Hypothalamus (tissue), 51 donors: ENCODE data around the gene SLC35A4.
"Not testable (repeated sequence)": the region's sequence is repeated elsewhere in the genome, so short reads cannot be mapped to it uniquely, and the experiment has no call there.

Experiments
- DNase-seq, 51 donors: peaks; one replicate each; lab custom pipeline; 2025; lab: John Stamatoyannopoulos, UW

The SLC35A4 gene

DNA sequence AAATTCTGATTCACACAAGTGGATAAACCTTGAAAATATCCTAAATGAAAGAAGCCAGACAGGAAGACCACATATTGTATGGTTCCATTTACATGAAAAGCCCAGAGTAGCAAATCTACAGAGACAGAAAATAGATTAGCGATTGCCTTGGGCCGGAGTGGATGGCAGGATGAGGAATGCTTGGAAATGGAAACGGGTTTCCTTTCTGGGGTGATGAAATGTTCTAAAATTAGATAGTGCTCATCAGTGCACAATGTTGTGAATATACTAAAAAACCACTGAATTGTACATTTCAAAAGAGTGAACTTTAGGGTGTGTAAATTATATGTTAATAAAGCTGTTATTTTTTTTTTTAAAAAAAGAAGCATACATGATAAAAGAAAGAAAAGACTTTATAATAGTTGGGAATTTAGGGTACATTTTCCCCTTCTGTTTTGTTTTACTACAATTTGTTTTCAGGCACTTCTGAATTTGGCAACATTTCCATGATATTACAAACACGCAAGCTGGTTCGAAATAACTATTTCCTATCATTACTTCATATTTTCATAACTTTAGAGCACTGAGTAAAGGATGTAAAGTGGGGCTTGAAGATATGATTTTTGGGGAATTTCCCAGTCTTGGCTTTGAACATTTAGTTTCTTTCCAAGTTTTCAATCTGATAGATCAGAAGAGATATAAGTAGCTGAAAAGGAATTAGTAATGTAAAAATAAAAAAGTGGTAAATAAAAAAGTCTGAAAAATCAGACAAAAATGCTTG is 23.9 kb downstream of the SLC35A4 start:
- DNase-seq, result no peak

DNA sequence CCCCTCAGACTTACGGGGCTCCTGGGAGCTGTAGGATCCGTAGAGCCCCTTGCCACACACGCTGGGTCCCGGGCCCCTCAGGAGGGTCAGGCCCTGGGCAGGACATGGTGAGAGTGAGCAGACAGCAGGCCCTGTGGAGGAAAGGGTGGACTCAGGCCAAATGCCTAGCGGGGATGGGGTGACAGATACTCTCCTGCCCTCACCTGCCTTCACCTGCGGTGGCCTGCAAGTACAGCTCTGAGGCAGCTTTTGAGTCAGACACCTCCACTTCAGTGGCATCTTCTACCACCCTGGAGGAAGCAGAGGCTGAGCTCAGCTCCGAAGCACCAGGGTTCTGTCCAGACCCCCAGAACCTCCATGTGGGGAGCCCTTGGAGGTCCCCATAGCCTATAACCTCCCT is 26.2 kb downstream of the SLC35A4 start:
- DNase-seq, result no peak

DNA sequence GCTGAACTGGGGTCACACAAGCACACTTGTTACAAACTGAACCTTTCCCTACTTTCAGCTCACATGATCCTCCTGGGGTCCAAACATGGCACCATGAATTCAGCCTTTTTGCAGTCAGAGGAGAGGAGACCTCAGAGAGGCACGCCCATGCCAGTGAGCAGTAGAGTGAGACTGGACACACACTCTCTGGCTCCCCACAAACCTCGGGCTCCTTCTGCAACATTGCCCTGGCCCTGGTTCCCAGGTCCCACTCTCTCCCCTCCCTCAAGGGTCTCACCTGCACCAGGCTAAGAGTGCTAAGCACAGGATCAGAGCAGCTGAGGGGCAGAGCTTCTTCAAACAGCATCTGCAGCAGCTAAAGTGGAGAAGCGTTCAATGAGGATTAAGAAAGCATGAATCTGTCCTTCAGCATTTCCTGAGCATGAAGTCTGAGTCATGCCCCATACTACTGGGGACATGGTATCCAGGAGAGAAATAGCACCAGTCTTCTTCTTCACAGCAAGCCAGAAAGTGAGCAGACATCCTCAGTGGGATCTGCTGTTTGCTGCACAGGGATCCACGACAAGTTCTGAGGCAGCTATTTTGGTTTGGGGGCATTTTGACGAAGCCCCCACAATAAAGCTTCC is 27.2 kb downstream of the SLC35A4 start:
- no peak for DNase-seq

DNA sequence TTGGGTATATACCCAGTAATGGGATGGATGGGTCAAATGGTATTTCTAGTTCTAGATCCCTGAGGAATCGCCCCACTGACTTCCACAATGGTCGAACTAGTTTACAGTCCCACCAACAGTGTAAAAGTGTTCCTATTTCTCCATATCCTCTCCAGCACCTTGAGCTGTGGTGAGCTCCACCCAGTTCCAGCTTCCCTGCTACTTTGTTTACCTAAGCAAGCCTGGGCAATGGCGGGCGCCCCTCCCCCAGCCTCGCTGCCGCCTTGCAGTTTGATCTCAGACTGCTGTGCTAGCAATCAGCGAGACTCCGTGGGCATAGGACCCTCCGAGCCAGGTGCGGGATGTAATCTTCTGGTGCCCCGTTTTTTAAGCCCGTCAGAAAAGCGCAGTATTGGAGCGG is 28.4 kb downstream of the SLC35A4 start:
- not testable (repeated sequence) for DNase-seq

DNA sequence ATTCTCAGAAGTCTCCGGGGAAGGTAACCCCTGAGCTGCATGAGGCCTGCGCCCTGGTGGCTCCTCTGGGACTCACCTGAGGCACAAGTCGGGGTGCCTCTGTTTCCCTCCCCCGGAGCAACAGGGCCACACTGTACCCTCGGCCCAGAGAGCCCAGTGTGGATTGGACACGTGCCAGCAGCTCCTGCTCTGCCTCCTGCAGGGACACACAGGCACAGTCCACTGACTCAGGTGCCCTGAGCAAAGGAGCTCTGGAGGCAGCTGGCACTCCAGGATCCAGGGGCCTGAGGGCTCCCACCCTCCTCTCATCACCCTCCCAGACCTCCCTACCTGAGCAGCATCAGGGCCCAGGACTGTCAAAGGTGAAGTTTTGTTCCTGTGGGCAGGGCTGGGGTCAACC is 29.5 kb downstream of the SLC35A4 start:
- DNase-seq, result no peak

DNA sequence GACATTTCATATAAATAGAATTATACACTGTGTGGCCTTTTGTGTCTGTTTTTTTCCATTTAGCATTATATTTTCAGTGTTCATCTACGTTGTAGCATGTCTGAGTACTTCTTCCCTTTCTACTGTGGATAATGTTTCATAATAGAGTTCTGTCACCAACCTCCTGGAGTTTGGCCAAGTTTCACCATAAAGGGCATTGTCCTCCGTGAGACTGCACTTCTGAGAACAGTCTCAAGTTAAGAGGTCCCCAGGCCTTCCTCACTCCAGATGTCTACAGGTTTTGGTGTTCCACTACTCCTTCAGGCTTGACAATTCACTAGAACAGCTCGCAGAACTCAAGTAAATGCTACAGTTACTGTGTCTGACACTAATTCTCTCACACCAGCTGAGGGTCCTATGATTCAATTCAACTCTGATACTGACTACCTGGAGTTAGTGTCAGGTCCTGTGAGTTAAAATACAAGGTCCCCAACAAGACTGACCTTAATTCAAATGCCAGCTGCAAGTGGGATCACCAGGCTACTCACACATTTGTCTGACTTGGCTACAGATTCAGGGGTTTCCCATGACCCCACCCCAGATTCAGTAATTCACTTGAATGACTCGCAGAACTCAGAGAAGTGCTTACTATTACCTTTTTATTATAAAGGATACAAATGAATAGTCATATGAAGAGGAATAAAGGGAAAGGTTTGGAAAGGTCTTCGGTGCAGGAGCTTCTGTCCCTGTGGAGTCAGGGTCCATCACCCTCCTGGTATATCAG is 31.1 kb downstream of the SLC35A4 start:
- DNase-seq, result peak in 7 of 51 donors; percentile 9 to 38 (median 29)

DNA sequence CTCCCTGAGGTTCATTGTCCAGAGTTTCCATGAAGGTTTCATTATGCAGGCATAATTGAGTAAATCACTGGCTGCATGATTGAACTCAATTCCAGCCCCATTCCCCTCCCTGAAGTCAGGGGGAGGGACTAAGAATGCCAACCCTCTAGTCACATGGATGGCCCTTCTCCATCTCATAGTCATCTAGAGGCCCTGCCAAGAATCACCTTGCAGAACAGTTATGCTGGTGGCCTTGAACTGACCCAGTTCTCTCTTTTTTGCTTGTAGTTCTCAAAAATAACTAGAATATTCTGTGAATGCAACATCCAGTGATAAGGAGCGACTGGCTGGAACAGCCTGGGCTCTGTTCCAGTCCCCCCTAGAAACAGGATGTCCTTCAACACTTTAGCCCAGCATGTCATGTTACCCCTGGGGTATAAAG is 31.7 kb downstream of the SLC35A4 start:
- peak in 3 of 51 donors; percentile 14 to 30 (median 20) for DNase-seq

DNA sequence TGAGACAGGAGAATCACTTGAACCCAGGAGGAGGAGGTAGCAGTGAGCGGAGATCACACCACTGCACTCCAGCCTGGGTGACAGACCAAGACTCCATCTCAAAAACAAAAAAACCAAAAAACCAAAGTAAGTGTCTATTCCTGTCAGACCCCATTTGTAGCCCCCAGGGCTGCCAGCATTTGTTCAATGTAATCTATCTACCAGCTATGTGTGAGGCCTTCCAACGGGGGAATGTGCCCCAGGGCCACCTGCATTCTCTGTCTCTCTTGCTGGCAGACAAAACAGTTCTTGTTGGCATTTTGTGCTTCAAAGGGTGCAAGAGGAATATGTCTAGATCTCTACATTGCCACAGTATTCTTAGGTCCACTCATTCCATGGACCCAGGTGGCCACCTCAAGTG is 34.2 kb downstream of the SLC35A4 start:
- no peak for DNase-seq

DNA sequence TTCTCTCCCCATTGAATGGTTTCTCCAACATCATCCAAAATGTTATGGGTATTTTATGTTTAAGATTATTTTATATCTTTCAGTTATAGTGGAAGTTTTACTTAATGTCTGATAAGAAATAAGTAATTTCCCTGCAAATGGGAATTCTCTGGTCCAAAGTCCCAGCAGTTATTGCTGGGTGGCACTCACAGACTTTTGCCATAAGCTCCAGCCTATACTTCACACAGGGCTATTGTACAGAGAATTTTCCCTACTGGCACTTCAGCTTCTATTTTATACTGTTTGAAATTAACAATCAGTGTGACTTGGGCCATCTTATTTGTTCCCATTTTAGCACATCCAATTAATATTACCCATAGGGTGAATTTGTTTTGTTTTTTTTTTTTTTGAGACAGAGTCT is 35.5 kb downstream of the SLC35A4 start:
- DNase-seq, result no peak

DNA sequence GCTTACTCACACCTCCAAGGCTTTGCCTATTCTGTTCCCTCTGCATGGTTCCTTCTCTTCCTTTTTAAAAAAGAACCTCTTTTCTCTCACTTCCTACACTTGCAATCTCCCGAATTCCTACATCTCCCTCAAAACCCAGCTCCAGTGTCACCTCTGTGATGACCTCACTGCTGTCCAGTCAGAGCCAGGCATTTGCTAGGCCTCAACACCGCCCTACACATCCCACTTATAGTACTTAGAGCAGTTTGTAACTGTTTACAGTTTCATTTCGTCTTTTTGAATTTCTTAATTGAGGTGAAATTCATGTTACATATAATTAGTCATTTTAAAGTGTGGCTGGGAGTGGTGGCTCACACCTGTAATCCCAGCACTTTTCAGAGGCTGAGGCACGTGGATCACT is 37.5 kb downstream of the SLC35A4 start:
- no peak for DNase-seq

DNA sequence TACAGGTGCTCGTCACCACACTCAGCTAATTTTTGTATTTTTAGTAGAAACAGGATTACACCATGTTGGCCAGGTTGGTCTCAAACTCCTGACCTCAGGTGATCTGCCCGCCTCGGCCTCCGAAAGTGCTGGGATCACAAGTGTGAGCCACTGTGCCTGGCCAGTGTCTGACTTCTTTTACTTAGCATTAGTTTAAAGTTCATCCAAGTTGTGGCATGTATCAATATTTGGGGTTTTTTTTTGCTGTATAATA is 38.7 kb downstream of the SLC35A4 start:
- not testable (repeated sequence) for DNase-seq

DNA sequence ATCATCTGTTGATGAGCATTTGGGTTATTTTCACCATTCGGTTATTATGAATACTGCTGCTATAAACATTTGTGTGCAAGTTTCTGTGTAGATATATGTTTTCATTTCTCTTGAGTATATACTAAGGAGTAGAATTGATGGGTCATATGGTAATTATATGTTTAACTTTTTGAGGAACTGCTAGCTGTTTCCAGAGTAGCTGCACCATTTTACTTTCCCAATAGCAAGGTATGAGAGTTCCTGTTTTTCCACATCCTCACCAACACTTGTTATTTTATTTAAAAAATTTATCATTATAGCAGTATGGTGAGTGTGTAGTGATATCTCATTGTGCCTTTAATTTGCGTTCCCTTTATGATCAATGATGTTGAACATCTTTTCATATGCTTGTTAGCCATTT is 39.1 kb downstream of the SLC35A4 start:
- no peak for DNase-seq

DNA sequence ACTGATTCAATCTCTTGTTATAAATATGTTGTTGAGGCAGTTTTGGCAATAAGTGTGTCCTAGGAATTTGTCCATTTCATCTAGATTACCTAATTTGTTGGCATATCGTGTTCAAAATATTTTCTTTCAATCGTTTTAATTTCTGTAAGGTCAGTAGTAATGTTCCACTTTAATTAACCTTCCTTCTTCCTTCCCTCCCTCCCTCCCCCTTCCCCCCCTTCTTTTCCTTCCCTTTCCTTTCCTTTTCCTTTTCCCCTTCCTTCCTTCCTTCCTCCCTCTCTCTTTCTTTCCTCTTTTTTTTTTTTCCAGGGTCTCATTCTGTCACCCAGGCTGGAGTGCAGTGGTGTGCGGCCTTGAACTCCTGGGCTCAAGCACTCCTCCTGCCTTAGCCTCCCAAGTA is 41.3 kb downstream of the SLC35A4 start:
- DNase-seq, result no peak

DNA sequence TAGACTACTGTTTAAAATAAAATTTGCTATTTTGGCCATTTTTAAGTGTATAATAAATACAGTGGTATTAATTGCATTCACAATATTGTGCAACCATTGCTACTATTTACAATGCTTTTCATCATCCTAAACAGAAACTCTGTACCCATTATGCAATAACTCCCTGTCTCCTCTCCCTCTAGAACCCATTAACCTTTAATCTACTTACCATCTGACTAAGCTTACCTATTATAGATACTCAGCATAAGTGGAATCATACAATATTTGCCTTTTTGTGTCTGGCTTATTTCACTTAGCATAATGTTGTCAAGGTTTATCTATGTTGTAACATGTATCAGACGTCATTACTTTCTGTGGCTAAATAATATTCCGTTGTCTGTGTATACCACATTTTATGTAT is 42.4 kb downstream of the SLC35A4 start:
- no peak for DNase-seq

DNA sequence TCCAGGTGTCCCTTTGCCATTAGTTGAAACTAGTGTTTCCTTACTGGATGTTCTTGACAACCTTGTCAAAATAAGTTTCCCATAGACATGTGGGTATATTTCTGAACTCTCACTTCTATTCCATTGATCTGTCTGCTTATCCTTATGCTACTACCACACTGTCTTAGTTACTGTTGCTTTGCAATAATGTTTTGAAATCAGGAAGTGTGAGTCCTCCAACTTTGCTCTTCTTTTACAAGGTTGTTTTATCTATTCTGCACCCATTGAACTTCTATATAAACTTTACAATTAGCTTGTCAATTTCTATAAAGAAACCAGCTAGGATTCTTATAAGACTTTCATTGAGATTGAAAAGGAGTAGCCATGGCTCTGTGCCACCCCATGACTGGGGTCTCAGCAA is 44.1 kb downstream of the SLC35A4 start:
- DNase-seq, result no peak

DNA sequence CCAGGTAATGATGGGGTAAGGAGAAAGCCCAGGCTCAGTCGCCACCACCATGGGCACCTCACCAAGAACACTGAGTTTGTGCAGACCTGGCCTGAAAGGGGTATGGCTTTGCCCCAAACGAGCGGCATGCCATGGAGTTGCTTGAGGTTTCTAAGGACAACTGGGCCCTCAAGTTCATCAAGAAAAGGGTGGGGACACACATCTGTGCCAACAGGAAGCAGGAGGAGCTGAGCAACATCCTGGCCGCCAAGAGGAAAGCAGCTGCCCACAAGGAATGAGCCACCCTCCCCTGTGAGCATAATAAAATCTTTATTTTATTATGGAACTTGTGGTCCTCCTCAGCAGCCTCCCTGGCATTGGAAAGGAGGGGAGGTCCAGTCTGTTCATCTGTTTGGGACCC is 44.5 kb downstream of the SLC35A4 start:
- DNase-seq, result peak in 4 of 51 donors; percentile 11 to 48 (median 23)

DNA sequence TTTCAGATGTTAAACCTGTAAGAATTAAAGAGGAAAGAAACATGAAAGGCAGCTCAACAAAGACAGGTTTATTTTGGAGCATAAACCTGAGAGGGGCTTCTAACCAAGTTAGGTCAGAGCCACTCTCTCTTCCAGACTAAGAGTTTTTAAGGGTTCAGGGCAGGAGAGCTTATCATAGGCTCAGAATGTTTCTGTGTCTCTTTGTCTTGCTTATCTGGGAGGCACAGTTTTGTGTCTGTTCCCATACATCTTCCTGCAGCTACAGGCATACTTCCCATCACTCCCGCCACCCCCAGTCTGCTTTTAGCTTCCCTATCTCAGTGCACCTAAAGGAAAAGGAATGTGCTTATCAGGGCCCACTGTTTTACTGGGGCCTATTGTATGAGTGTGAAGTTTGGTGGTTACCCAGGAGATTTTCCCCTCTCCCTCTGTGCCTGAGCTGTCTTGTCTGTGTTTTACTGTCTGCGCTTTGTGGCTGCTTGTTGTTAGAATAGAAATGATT is 46.4 kb downstream of the SLC35A4 start:
- no peak for DNase-seq
